T-cell (primary cell): ENCODE data around the gene DNM3. TPM values are rescaled to one million over a fixed set of nuclear protein-coding genes. Genes with fewer than 3 reads are reported as not detected.

Experiments
- ATAC-seq, 4 experiments: fragments of 200-7000 bp in 3 of 4; fragments of 150-1000 bp in 1 of 4; cut with Tn5 transposase; replicated peaks in 1 of 4; 1 replicate in 3 of 4; 2 replicates in 1 of 4; pipeline ENCODE4 v1.10.0; 2021; ENCODE audit warnings: moderate library complexity in 3 of 4, mild to moderate bottlenecking in 2 of 4, moderate number of reproducible peaks in 1 of 4
- CTCF ChIA-PET, 2 donors: fragments of 300-600 bp; sonication (Branson Sonifier 250); formaldehyde crosslinking; loops; one replicate each; lab custom pipeline; 2022; ENCODE audit warnings: antibody characterized with exemption in 2 of 2; lab: Charles Lee
- POLR2A ChIA-PET, 2 donors: fragments of 300-600 bp; sonication (Branson Sonifier 250); formaldehyde crosslinking; loops; one replicate each; lab custom pipeline; 2022; ENCODE audit warnings: antibody characterized with exemption in 2 of 2; lab: Charles Lee
- DNase-seq, 35 experiments: peaks; one replicate each; pipeline versions ENCODE4 v3.0.0 to v3.0.0-alpha.2; 2013 to 2023
- H3K27ac ChIP-seq: one replicate; pipeline ENCODE4 v1.5.1; 2013; ENCODE audit warnings: low read length
- H3K27me3 ChIP-seq, 2 experiments: replicated peaks in 1 of 2; 1 replicate in 1 of 2; 2 replicates in 1 of 2; pipeline versions ENCODE4 v1.6.1 to v1.7.0; 2013; ENCODE audit warnings: low read length in 1 of 2, mixed read lengths in 1 of 2; ENCODE audit not compliant: control insufficient read depth in 2 of 2, insufficient read depth in 2 of 2; ENCODE audit errors: extremely low read depth in 1 of 2
- H3K36me3 ChIP-seq, 2 donors: 1 replicate in 1 of 2; 2 replicates in 1 of 2; pipeline versions ENCODE4 v1.6.1 to v1.7.0; 2013; ENCODE audit warnings: low read length in 1 of 2; ENCODE audit not compliant: control insufficient read depth in 2 of 2, insufficient read depth in 1 of 2; ENCODE audit errors: extremely low read depth in 1 of 2
- H3K4me1 ChIP-seq, 2 experiments: 1 replicate in 1 of 2; 2 replicates in 1 of 2; pipeline versions ENCODE4 v1.6.1 to v1.7.0; 2013; ENCODE audit warnings: low read length in 2 of 2, mixed read lengths in 1 of 2; ENCODE audit not compliant: insufficient read depth in 2 of 2, control insufficient read depth in 1 of 2; ENCODE audit errors: extremely low read depth in 1 of 2
- H3K4me3 ChIP-seq, 2 donors: 1 replicate in 1 of 2; 2 replicates in 1 of 2; pipeline versions ENCODE4 v1.5.1 to v1.7.0; 2013; ENCODE audit warnings: mild to moderate bottlenecking in 2 of 2, low read length in 1 of 2, moderate library complexity in 1 of 2; ENCODE audit not compliant: control insufficient read depth in 1 of 2; ENCODE audit errors: extremely low read depth in 1 of 2
- H3K9me3 ChIP-seq: 2 replicates; pipeline ENCODE4 v1.7.0; 2013
- H3K27ac Mint-ChIP-seq, 2 donors: one replicate each; pipeline ENCODE4 v1.8.0; 2020 to 2021; ENCODE audit warnings: mild to moderate bottlenecking in 2 of 2, mixed read lengths in 2 of 2
- H3K27me3 Mint-ChIP-seq, 2 donors: one replicate each; pipeline ENCODE4 v1.8.0; 2021 to 2022; ENCODE audit warnings: mixed read lengths in 2 of 2
- H3K36me3 Mint-ChIP-seq: one replicate; pipeline ENCODE4 v1.8.0; 2021; ENCODE audit warnings: mixed read lengths
- H3K4me1 Mint-ChIP-seq, 3 donors: one replicate each; pipeline ENCODE4 v1.8.0; 2020 to 2022; ENCODE audit warnings: mixed read lengths in 3 of 3, mild to moderate bottlenecking in 1 of 3
- H3K4me3 Mint-ChIP-seq, 3 donors: one replicate each; pipeline ENCODE4 v1.8.0; 2020 to 2022; ENCODE audit warnings: mild to moderate bottlenecking in 3 of 3, mixed read lengths in 3 of 3, moderate library complexity in 3 of 3
- H3K9me3 Mint-ChIP-seq, 3 donors: one replicate each; pipeline ENCODE4 v1.8.0; 2020 to 2022; ENCODE audit warnings: mixed read lengths in 3 of 3
- WGBS: methylation state at CpG from one replicate; pipeline ENCODE4 v1.1.5; 2013; ENCODE audit warnings: missing lambda C conversion rate; ENCODE audit not compliant: insufficient coverage; 5-methylcytosine and 5-hydroxymethylcytosine counted together
- total RNA-seq, 35 experiments: library from RNA in 6 of 35; stranded (reverse) in 6 of 35; fragments of 120-200 nt in 1 of 35; gene quantifications; one replicate each; pipeline versions ENCODE4 v1.2.1 to v1.2.4 and lab custom pipeline; 2013 to 2026

DNM3 gene
- total RNA-seq, 5 donors from 2014 or later (not counting 1 experiment from before 2014, with no cell fraction given), result 2.0 to 2.8 (median 2.4) TPM

DNA sequence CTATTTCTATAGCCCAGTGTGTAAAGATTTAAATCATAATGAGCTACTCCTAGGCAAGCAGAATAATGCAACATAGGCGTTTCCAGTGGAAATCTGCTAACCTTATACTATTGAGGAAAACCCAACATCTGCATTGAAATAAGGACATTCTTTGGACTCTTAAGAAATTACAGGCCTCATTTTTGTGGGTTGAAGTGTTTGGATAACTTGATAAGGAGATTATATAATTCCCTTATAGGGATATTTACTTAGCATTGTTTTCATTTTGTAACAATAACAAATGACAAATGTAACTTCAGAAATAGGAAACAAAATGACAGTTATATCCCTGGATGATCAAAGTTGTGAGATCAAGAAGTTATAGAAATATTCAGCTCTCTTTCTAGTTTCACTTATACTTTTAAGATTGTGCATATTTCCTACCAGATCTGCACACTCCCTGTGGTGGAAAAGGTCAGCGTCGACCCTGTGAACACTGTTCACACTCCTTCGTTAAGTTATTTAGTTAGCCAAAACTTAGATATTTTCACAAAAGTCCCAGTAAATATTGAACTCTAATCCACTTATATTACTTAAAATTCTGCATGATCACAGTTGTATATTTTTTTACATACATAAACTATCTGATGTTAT lies 294.8 kb downstream of the DNM3 start:
- H3K27ac ChIP-seq, result no peak overlapping the region
- H3K4me3 Mint-ChIP-seq, result no peak overlapping the region
- no peaks in the 10 kb centered on the region for H3K9me3 ChIP-seq
- H3K36me3 Mint-ChIP-seq, result no peaks in the 10 kb centered on the region
- H3K4me1 ChIP-seq, result no peaks in the 10 kb centered on the region
- 90% methylated on average over 2 of the region's 4 CpGs for WGBS
- H3K4me1 Mint-ChIP-seq, result peaks cover 5 to 12% (median 10%) of the 10 kb centered on the region in 3 donors
- H3K4me3 ChIP-seq, result no peak overlapping the region
- H3K27ac Mint-ChIP-seq, result no peak overlapping the region
- no peaks in the 10 kb centered on the region for H3K9me3 Mint-ChIP-seq
- no peaks in the 10 kb centered on the region for H3K27me3 Mint-ChIP-seq
- POLR2A ChIA-PET, result no interaction called here
- no peaks in the 10 kb centered on the region for H3K27me3 ChIP-seq
- no peak for ATAC-seq
- CTCF ChIA-PET, result no interaction called here
- no peak for DNase-seq
- H3K36me3 ChIP-seq, result no peaks in the 10 kb centered on the region

DNA sequence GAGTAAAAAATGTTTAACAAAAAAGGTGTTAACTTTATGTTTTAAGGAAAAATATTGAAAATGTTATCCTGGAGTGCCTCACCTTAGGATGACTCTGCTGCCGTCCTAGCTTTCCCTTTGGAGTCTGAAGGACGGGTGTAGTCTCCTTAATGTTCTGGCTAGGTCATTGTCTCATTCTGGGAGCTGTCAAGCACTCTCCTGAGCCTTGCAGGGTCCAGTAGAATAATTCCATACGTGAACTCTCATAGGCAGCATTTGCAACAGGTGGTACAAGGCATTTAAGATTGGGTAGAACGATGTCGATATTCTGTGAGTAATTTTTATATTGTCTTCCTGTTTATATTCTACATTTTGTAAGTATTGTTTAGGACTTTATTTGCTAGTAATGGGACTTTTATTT lies 295.6 kb downstream of the DNM3 start:
- Mint-ChIP-seq H3K4me1 (peaks cover 5 to 12% (median 10%) of the 10 kb centered on the region in 3 donors), H3K4me3 (no peak overlapping the region), H3K27me3 (no peaks in the 10 kb centered on the region), H3K36me3 (no peaks in the 10 kb centered on the region), H3K9me3 (no peaks in the 10 kb centered on the region), H3K27ac (no peak overlapping the region)
- Histone ChIP-seq H3K27ac (no peak overlapping the region), H3K36me3 (no peaks in the 10 kb centered on the region), H3K9me3 (no peaks in the 10 kb centered on the region), H3K27me3 (no peaks in the 10 kb centered on the region), H3K4me3 (no peak overlapping the region), H3K4me1 (no peaks in the 10 kb centered on the region)
- ChIA-PET POLR2A (no interaction called here), CTCF (no interaction called here)
- ATAC-seq, result no peak
- WGBS, result 100% methylated on average over 2 of the region's 5 CpGs
- no peak for DNase-seq

DNA sequence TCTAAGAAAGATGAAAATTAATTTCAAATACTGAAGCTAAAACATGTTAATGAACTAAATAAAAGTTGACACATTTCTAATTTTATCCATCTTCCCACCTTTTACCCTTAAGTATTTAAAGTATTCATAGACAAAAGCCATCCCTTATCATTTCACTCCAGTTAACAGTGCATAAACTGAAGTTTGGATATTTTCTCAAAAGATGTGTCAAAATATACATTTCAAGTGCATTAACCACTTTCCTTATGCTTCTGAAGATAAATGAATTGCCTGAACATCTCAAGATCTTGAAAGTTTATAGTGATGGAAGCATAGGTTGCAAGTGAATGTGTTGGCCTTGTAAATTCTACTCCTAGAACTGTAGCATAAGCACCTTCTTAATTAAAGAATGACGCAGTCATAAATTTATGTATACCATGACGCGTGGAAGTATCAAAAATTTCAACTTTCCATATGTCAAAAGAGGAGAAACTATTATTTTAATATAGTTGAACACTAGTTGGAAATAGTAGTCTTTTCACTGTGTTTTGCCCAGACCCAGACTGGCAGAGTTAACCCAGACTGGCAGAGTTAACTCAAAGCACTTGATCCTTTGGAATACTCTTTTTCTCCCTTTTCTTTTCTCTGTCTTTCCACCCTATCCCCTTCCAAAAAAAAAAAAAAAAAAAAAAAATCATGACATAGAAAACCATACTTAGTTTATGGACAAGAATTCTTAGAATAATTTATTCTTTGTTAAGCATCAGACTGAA lies 296.6 kb downstream of the DNM3 start:
- no CpG with 5 or more reads among the region's 3 CpGs for WGBS
- no peaks in the 10 kb centered on the region for H3K9me3 Mint-ChIP-seq
- no peak overlapping the region for H3K27ac ChIP-seq

DNA sequence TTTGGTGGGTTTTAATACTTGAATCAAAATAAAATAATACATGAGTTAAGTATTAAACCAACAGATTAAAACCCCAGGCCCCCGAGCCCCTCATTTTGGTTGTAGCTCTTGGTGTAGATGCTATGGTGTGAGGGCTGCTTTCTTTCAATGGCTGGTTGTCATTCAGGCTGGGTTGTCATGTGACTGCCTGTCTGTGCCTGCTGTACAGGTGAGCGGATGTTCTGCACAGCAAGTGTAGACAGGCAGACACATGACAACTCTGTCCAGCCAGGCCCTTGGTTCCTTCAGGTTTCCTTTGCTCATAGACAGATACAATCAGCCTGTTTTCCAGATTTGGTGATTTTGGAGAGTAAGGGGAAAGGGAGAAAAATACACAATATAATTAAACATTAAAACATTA lies 297.3 kb downstream of the DNM3 start:
- H3K36me3 Mint-ChIP-seq, result no peaks in the 10 kb centered on the region
- ATAC-seq, result no peak
- POLR2A ChIA-PET, result interaction anchor here in 1 of 2 donors (0.7 kb wide), 1 partner anchor 1545 kb away, joined by 7 read pairs; no protein-coding TSS in a partner anchor
- no peak for DNase-seq
- no peak overlapping the region for H3K27ac Mint-ChIP-seq
- no peaks in the 10 kb centered on the region for H3K27me3 Mint-ChIP-seq
- H3K9me3 ChIP-seq, result no peaks in the 10 kb centered on the region
- no peaks in the 10 kb centered on the region for H3K36me3 ChIP-seq
- no peaks in the 10 kb centered on the region for H3K9me3 Mint-ChIP-seq
- CTCF ChIA-PET, result interaction anchor here in 1 of 2 donors (0.7 kb wide), 1 partner anchor 133 kb away, joined by 4 read pairs; no protein-coding TSS in a partner anchor
- H3K4me1 Mint-ChIP-seq, result peaks cover 5 to 9% (median 5%) of the 10 kb centered on the region in 3 donors
- H3K27ac ChIP-seq, result no peak overlapping the region
- no peak overlapping the region for H3K4me3 Mint-ChIP-seq
- no peak overlapping the region for H3K4me3 ChIP-seq
- no peaks in the 10 kb centered on the region for H3K27me3 ChIP-seq
- no CpG with 5 or more reads among the region's 2 CpGs for WGBS
- H3K4me1 ChIP-seq, result no peaks in the 10 kb centered on the region

More for the DNA sequence above, 296.6 kb downstream of the DNM3 start:
- no peak overlapping the region for H3K27ac Mint-ChIP-seq
- no peaks in the 10 kb centered on the region for H3K27me3 Mint-ChIP-seq
- Histone ChIP-seq H3K9me3 (no peaks in the 10 kb centered on the region), H3K27me3 (no peaks in the 10 kb centered on the region), H3K4me1 (no peaks in the 10 kb centered on the region), H3K4me3 (no peak overlapping the region), H3K36me3 (no peaks in the 10 kb centered on the region)
- CTCF ChIA-PET, result interaction anchor here in 1 of 2 donors (0.7 kb wide), 1 partner anchor 133 kb away, joined by 4 read pairs; no protein-coding TSS in a partner anchor
- H3K36me3 Mint-ChIP-seq, result no peaks in the 10 kb centered on the region
- H3K4me1 Mint-ChIP-seq, result peaks cover 5 to 12% (median 10%) of the 10 kb centered on the region in 3 donors
- H3K4me3 Mint-ChIP-seq, result no peak overlapping the region
- no peak for ATAC-seq
- POLR2A ChIA-PET, result interaction anchor here in 1 of 2 donors (0.7 kb wide), 1 partner anchor 1546 kb away, joined by 7 read pairs; no protein-coding TSS in a partner anchor
- DNase-seq, result no peak

DNA sequence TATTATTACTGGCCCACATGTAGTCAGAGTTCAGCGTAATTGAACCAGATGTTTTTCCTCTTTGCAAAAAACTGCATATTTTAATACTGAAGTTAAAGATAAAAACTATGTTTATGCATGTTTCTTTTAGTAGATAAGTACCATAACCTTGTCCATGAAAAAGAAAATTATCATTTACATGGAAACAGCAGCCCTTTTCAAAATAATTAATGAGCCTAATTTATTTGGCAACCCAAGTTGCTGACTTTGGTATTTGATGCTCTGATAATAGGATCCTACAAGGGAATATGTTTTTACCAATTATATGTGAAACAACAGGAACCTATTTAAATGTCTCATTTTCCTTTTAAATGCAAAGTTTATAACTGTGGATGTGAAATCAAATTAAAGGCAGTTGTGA lies 297.9 kb downstream of the DNM3 start:
- no peaks in the 10 kb centered on the region for H3K4me1 ChIP-seq
- ATAC-seq, result no peak
- H3K9me3 ChIP-seq, result no peaks in the 10 kb centered on the region
- Mint-ChIP-seq H3K27me3 (no peaks in the 10 kb centered on the region), H3K4me3 (no peak overlapping the region), H3K4me1 (peaks cover 0 to 5% (median under 1%) of the 10 kb centered on the region in 3 donors), H3K9me3 (no peaks in the 10 kb centered on the region), H3K27ac (no peak overlapping the region), H3K36me3 (no peaks in the 10 kb centered on the region)
- WGBS, result no CpG with 5 or more reads among the region's 1 CpG
- no peak overlapping the region for H3K27ac ChIP-seq
- CTCF ChIA-PET, result interaction anchor here in 1 of 2 donors (0.7 kb wide), 1 partner anchor 307 kb away, joined by 3 read pairs; no protein-coding TSS in a partner anchor
- no peak overlapping the region for H3K4me3 ChIP-seq
- POLR2A ChIA-PET, result no interaction called here
- no peaks in the 10 kb centered on the region for H3K27me3 ChIP-seq
- no peaks in the 10 kb centered on the region for H3K36me3 ChIP-seq
- DNase-seq, result no peak

DNA sequence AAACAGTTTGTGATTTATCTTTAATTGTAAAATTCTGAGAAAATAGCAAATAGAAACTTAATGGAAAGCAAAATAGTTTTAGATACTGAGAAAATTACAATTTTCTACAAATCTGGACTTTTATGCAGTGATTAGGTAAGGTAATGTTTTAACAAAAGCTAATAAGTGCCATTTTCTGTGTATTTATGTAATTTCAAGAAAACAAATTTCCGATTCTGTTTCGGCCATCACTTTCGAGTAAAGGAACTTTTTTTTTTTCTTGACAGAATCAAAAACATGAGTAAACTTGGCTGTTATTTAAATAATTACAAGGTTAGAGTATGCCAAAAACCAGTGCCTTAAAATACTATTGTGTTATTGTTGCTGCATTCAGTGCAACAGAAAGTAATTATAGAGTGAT lies 298.8 kb downstream of the DNM3 start:
- H3K36me3 Mint-ChIP-seq, result no peaks in the 10 kb centered on the region
- H3K9me3 Mint-ChIP-seq, result no peaks in the 10 kb centered on the region
- Histone ChIP-seq H3K27me3 (no peaks in the 10 kb centered on the region), H3K27ac (no peak overlapping the region), H3K4me3 (no peak overlapping the region), H3K4me1 (no peaks in the 10 kb centered on the region), H3K9me3 (no peaks in the 10 kb centered on the region), H3K36me3 (no peaks in the 10 kb centered on the region)
- no CpG with 5 or more reads among the region's 3 CpGs for WGBS
- no peaks in the 10 kb centered on the region for H3K27me3 Mint-ChIP-seq
- H3K4me1 Mint-ChIP-seq, result peaks cover 0 to 4% (median 0%) of the 10 kb centered on the region in 3 donors
- no peak overlapping the region for H3K4me3 Mint-ChIP-seq
- no peak overlapping the region for H3K27ac Mint-ChIP-seq
- ChIA-PET CTCF (interaction anchor here in 1 of 2 donors (0.7 kb wide), 2 partner anchors 264 to 306 kb away, joined by 3 read pairs; no protein-coding TSS in a partner anchor), POLR2A (interaction anchor here in 1 of 2 donors (0.7 kb wide), 1 partner anchor 975 kb away, joined by 3 read pairs; no protein-coding TSS in a partner anchor)
- no peak for ATAC-seq
- no peak for DNase-seq
